IPS-18c (cell line): ENCODE data around the gene URI1.
A peak's percentile ranks its signal among the peaks of the same experiment; 100 is the strongest.
"Not testable (repeated sequence)": the region's sequence is repeated elsewhere in the genome, so short reads cannot be mapped to it uniquely, and the experiment has no call there.

Source experiments
- H3K4me3 ChIP-seq: 2 replicates; pipeline ENCODE4 v1.7.0; 2013; ENCODE audit warnings: low read depth, mild to moderate bottlenecking, low read length, moderate library complexity; ENCODE audit not compliant: insufficient read depth
- H3K9me3 ChIP-seq: one replicate; pipeline ENCODE4 v1.6.1; 2013; ENCODE audit warnings: mild to moderate bottlenecking, low read length, moderate library complexity; ENCODE audit not compliant: control insufficient read depth, insufficient read depth

Gene URI1

GRCh38 chr19:29934257-29934656 is 7.8 kb upstream of the URI1 start:
- Histone ChIP-seq H3K9me3 (no peaks in the 10 kb centered on the region), H3K4me3 (no peak overlapping the region)

- no peaks in the 10 kb centered on the region for H3K9me3 ChIP-seq
- H3K4me3 ChIP-seq, result no peak overlapping the region
Measured at GRCh38 chr19:29934781-29935180, 7.3 kb upstream of the URI1 start.

GRCh38 chr19:29936409-29936808 is 5.6 kb upstream of the URI1 start:
- Histone ChIP-seq H3K4me3 (no peak overlapping the region), H3K9me3 (no peaks in the 10 kb centered on the region)

- no peaks in the 10 kb centered on the region for H3K9me3 ChIP-seq
Measured at GRCh38 chr19:29939628-29940027, 2.4 kb upstream of the URI1 start.

GRCh38 chr19:29940971-29941585 is 961 bp upstream of the URI1 start:
- Histone ChIP-seq H3K4me3 (no peak overlapping the region), H3K9me3 (no peaks in the 10 kb centered on the region)

More at GRCh38 chr19:29939628-29940027, 2.4 kb upstream of the URI1 start:
- H3K4me3 ChIP-seq, result no peak overlapping the region

- H3K4me3 ChIP-seq, result peak overlapping the region; percentile 89
Measured at GRCh38 chr19:29942404-29943261, 594 bp downstream of the URI1 start.

GRCh38 chr19:29943615-29944014 is 1.6 kb downstream of the URI1 start:
- Histone ChIP-seq H3K9me3 (no peaks in the 10 kb centered on the region), H3K4me3 (no peak overlapping the region; the same call in 1 of the 2 replicates)

More at GRCh38 chr19:29942404-29943261, 594 bp downstream of the URI1 start:
- no peaks in the 10 kb centered on the region for H3K9me3 ChIP-seq

GRCh38 chr19:29944390-29945012 is 2.5 kb downstream of the URI1 start:
- no peaks in the 10 kb centered on the region for H3K9me3 ChIP-seq
- H3K4me3 ChIP-seq, result no peak overlapping the region

GRCh38 chr19:29945017-29945416 is 3.0 kb downstream of the URI1 start:
- no peaks in the 10 kb centered on the region for H3K9me3 ChIP-seq
- no peak overlapping the region for H3K4me3 ChIP-seq

GRCh38 chr19:29945433-29945832 is 3.4 kb downstream of the URI1 start:
- no peak overlapping the region for H3K4me3 ChIP-seq

GRCh38 chr19:29946645-29947044 is 4.6 kb downstream of the URI1 start:
- Histone ChIP-seq H3K9me3 (no peaks in the 10 kb centered on the region), H3K4me3 (no peak overlapping the region)

More at GRCh38 chr19:29945433-29945832, 3.4 kb downstream of the URI1 start:
- H3K9me3 ChIP-seq, result no peaks in the 10 kb centered on the region

GRCh38 chr19:29947871-29948270 is 5.8 kb downstream of the URI1 start:
- H3K4me3 ChIP-seq, result no peak overlapping the region
- H3K9me3 ChIP-seq, result no peaks in the 10 kb centered on the region

- H3K4me3 ChIP-seq, H3K9me3 ChIP-seq: not testable (repeated sequence)
Measured at GRCh38 chr19:29948759-29949470, 6.9 kb downstream of the URI1 start.

- Histone ChIP-seq H3K9me3 (no peaks in the 10 kb centered on the region), H3K4me3 (no peak overlapping the region)
Measured at GRCh38 chr19:29952177-29952576, 10.1 kb downstream of the URI1 start.

- no peaks in the 10 kb centered on the region for H3K9me3 ChIP-seq
- H3K4me3 ChIP-seq, result no peak overlapping the region
Measured at GRCh38 chr19:29952646-29953045, 10.6 kb downstream of the URI1 start.

GRCh38 chr19:29953352-29954247 is 11.6 kb downstream of the URI1 start:
- Histone ChIP-seq H3K9me3 (no peaks in the 10 kb centered on the region), H3K4me3 (no peak overlapping the region)
